ENCODE measurements around the gene COX14.
"Not testable (repeated sequence)": the region's sequence is repeated elsewhere in the genome, so short reads cannot be mapped to it uniquely, and the experiment has no call there.

The COX14 gene

GRCh38 chr12:50107416-50108268 is 4.4 kb upstream of the COX14 start:
- in situ Hi-C loops (cut with MboI; ENCODE audit: low sequenced_read_pairs): no loop called here

- in situ Hi-C loops (cut with MboI; ENCODE audit: low sequenced_read_pairs): no loop called here
Measured at GRCh38 chr12:50109319-50109718, 2.7 kb upstream of the COX14 start.

GRCh38 chr12:50110127-50110761 is 1.8 kb upstream of the COX14 start:
- in situ Hi-C loops (cut with MboI; ENCODE audit: low sequenced_read_pairs): no loop called here

- in situ Hi-C loops (cut with MboI; ENCODE audit: low sequenced_read_pairs): no loop called here
Measured at GRCh38 chr12:50110762-50111351, 1.2 kb upstream of the COX14 start.

GRCh38 chr12:50111395-50111692 is 692 bp upstream of the COX14 start:
- in situ Hi-C loops (cut with MboI; ENCODE audit: low sequenced_read_pairs): no loop called here

- in situ Hi-C loops (cut with MboI; ENCODE audit: low sequenced_read_pairs): no loop called here
Measured at GRCh38 chr12:50112456-50113218, 601 bp downstream of the COX14 start.

GRCh38 chr12:50117057-50117622 is 5.1 kb downstream of the COX14 start:
- in situ Hi-C loops (cut with MboI; ENCODE audit: low sequenced_read_pairs): no loop called here

GRCh38 chr12:50119387-50119786 is 7.4 kb downstream of the COX14 start:
- in situ Hi-C loops (cut with MboI; ENCODE audit: low sequenced_read_pairs): no loop called here

GRCh38 chr12:50120521-50120920 is 8.5 kb downstream of the COX14 start:
- in situ Hi-C loops (cut with MboI; ENCODE audit: low sequenced_read_pairs): no loop called here

GRCh38 chr12:50120953-50121352 is 8.9 kb downstream of the COX14 start:
- in situ Hi-C loops (cut with MboI; ENCODE audit: low sequenced_read_pairs): no loop called here

- in situ Hi-C loops (cut with MboI; ENCODE audit: low sequenced_read_pairs): no loop called here
Measured at GRCh38 chr12:50121641-50122040, 9.6 kb downstream of the COX14 start.

GRCh38 chr12:50123203-50123602 is 11.2 kb downstream of the COX14 start:
- in situ Hi-C loops (cut with MboI; ENCODE audit: low sequenced_read_pairs): no loop called here

- in situ Hi-C loops (cut with MboI; ENCODE audit: low sequenced_read_pairs): no loop called here
Measured at GRCh38 chr12:50127546-50127945, 15.5 kb downstream of the COX14 start.

GRCh38 chr12:50129290-50129689 is 17.3 kb downstream of the COX14 start:
- in situ Hi-C loops (cut with MboI; ENCODE audit: low sequenced_read_pairs): no loop called here

GRCh38 chr12:50132505-50133135 is 20.6 kb downstream of the COX14 start:
- in situ Hi-C loops (cut with MboI; ENCODE audit: low sequenced_read_pairs): no loop called here

- in situ Hi-C loops (cut with MboI; ENCODE audit: low sequenced_read_pairs): no loop called here
Measured at GRCh38 chr12:50142993-50143392, 31.0 kb downstream of the COX14 start.

- in situ Hi-C loops (cut with MboI; ENCODE audit: low sequenced_read_pairs): no loop called here
Measured at GRCh38 chr12:50145439-50145838, 33.4 kb downstream of the COX14 start.

GRCh38 chr12:50147281-50147680 is 35.2 kb downstream of the COX14 start:
- in situ Hi-C loops (cut with MboI; ENCODE audit: low sequenced_read_pairs): no loop called here

- in situ Hi-C loops (cut with MboI; ENCODE audit: low sequenced_read_pairs): not testable (repeated sequence)
Measured at GRCh38 chr12:50148011-50148410, 36.0 kb downstream of the COX14 start.

GRCh38 chr12:50149311-50149710 is 37.3 kb downstream of the COX14 start:
- in situ Hi-C loops (cut with MboI; ENCODE audit: low sequenced_read_pairs): no loop called here

All from HL-60/S4 treated with phorbol 12-myristate 13-acetate at 8.2 ng/mL for 4 days and 3 days (cell line).